Lung (tissue), 12 donors: Measurements from ENCODE around the gene DGKB. TPM values are rescaled to one million over a fixed set of nuclear protein-coding genes. Genes with fewer than 3 reads are reported as not detected.

Experiments used
- ATAC-seq: fragments of 200-7000 bp; cut with Tn5 transposase; one replicate; pipeline ENCODE4 v1.9.1; 2020; ENCODE audit warnings: moderate number of reproducible peaks; ENCODE audit not compliant: insufficient read depth, low FRiP score
- DNase-seq, 3 donors: peaks; one replicate each; pipeline ENCODE4 v3.0.0-alpha.2; 2013 to 2017
- H3K27ac ChIP-seq, 2 donors: one replicate each; pipeline ENCODE4 v1.5.1; 2013; ENCODE audit warnings: mild to moderate bottlenecking in 2 of 2, moderate library complexity in 2 of 2, control low read depth in 1 of 2, inconsistent platforms in 1 of 2, low read depth in 1 of 2, low read length in 1 of 2
- H3K27me3 ChIP-seq, 3 donors: one replicate each; pipeline ENCODE4 v1.5.1; 2013; ENCODE audit warnings: low read length in 2 of 3; ENCODE audit not compliant: control insufficient read depth in 3 of 3, insufficient read depth in 3 of 3
- H3K36me3 ChIP-seq, 4 donors: one replicate each; pipeline ENCODE4 v1.5.1; 2013; ENCODE audit warnings: low read length in 4 of 4, mild to moderate bottlenecking in 1 of 4, moderate library complexity in 1 of 4; ENCODE audit not compliant: control insufficient read depth in 4 of 4, insufficient read depth in 4 of 4
- H3K4me1 ChIP-seq, 5 donors: one replicate each; pipeline ENCODE4 v1.5.1; 2013; ENCODE audit warnings: low read length in 5 of 5, mild to moderate bottlenecking in 2 of 5, moderate library complexity in 1 of 5; ENCODE audit not compliant: control insufficient read depth in 5 of 5, insufficient read depth in 5 of 5
- H3K4me3 ChIP-seq: one replicate; pipeline ENCODE4 v1.5.1; 2013; ENCODE audit warnings: mild to moderate bottlenecking, control low read depth, moderate library complexity
- H3K9ac ChIP-seq, 2 donors: one replicate each; pipeline ENCODE4 v1.5.1; 2013; ENCODE audit warnings: low read length in 2 of 2, control low read depth in 1 of 2; ENCODE audit not compliant: insufficient read depth in 1 of 2
- H3K9me3 ChIP-seq, 4 donors: one replicate each; pipeline ENCODE4 v1.5.1; 2013; ENCODE audit warnings: low read length in 3 of 4, mild to moderate bottlenecking in 1 of 4, moderate library complexity in 1 of 4; ENCODE audit not compliant: control insufficient read depth in 4 of 4, insufficient read depth in 3 of 4
- WGBS, 2 donors: extraction: QIAGEN DNeasy Blood & Tissue Kit; methylation state at CpG; one replicate each; pipeline ENCODE4 v1.1.7; 2013; 5-methylcytosine and 5-hydroxymethylcytosine counted together
- polyA plus RNA-seq, 2 donors: library from polyadenylated mRNA; stranded (reverse); fragments of 200-250 nt; gene quantifications; one replicate each; pipeline ENCODE4 v1.2.1, GENCODE V29; 2013
- total RNA-seq, 2 donors: library from RNA; depleted of rRNA in 1 of 2; stranded (reverse); fragments of >200 nt in 1 of 2; gene quantifications; one replicate each; pipeline ENCODE4 v1.2.1, GENCODE V29; 2014 to 2021
- TF ChIP-seq, protein P1 (sequence below): IDR thresholded peaks from 2 replicates; pipeline ENCODE4 v1.5.1; 2012; ENCODE audit warnings: mild to moderate bottlenecking; ENCODE audit errors: control extremely low read depth, extremely low read depth
- donor health status: control.
- donor health status: control.
- donor health status: Bipolar disorder and iron deficiency.
- donor health status: healthy.
- donor health status: DM: yes; HTN: yes; CAD: no.

DGKB gene
- total and polyA plus RNA-seq, 4 donors: under 0.01 to 0.57 (median 0.06) TPM; not detected in 1

DNA sequence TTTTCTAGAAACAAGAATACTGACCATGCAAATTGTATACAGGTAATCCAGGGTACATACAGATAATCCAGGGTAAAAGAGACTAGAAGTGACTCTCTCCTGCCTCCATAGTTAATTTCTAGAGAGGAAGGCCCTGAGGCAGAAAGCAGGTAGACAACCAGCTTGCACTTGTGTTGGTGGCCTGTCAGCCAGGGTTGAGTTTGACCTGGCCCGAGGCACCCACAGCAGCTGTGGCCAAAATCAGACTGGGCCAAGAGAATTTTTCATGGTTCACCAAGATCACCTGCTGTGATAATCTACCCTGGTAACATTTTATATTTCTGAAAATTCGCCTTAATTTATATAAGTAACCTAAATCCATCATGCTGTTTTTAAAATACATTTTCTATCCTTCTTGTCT, 526.6 kb downstream of the DGKB start:
- Histone ChIP-seq H3K4me3 (no peak overlapping the region), H3K9me3 (no peaks in the 10 kb centered on the region), H3K36me3 (no peaks in the 10 kb centered on the region), H3K27ac (no peak overlapping the region), H3K9ac (no peak overlapping the region), H3K4me1 (peaks cover 0 to 2% (median 0%) of the 10 kb centered on the region in 5 donors), H3K27me3 (no peaks in the 10 kb centered on the region)
- 87 to 90% methylated on average over 2 of the region's 2 CpGs for WGBS, 2 donors
- TF ChIP-seq, protein P1, sequence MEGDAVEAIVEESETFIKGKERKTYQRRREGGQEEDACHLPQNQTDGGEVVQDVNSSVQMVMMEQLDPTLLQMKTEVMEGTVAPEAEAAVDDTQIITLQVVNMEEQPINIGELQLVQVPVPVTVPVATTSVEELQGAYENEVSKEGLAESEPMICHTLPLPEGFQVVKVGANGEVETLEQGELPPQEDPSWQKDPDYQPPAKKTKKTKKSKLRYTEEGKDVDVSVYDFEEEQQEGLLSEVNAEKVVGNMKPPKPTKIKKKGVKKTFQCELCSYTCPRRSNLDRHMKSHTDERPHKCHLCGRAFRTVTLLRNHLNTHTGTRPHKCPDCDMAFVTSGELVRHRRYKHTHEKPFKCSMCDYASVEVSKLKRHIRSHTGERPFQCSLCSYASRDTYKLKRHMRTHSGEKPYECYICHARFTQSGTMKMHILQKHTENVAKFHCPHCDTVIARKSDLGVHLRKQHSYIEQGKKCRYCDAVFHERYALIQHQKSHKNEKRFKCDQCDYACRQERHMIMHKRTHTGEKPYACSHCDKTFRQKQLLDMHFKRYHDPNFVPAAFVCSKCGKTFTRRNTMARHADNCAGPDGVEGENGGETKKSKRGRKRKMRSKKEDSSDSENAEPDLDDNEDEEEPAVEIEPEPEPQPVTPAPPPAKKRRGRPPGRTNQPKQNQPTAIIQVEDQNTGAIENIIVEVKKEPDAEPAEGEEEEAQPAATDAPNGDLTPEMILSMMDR: no peak
- ATAC-seq (no peak), DNase-seq (no peak)

DNA sequence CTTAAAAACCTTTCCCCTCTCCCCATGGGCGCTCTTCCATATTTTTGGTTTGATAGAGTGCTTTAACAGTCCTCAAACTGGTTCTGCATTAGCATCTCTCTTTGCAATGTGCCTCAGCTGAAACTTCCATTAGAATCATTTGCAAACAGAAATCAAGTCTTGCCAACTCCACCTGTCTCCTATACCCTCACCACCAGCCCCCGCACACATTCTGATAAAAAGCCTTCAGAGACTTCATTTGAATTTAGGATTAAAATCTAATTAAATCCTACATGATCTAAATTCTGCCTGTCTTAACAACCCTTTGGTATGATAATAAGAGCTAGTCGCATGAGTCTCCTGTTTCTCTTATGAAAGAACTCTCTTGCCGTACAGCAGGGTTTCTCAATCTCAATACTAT, 528.2 kb downstream of the DGKB start:
- TF ChIP-seq, protein P1: no peak
- Histone ChIP-seq H3K9ac (no peak overlapping the region), H3K4me3 (no peak overlapping the region), H3K27me3 (no peaks in the 10 kb centered on the region), H3K27ac (no peak overlapping the region), H3K36me3 (no peaks in the 10 kb centered on the region), H3K4me1 (peaks cover 0 to 2% (median 0%) of the 10 kb centered on the region in 5 donors), H3K9me3 (no peaks in the 10 kb centered on the region)
- ATAC-seq: no peak
- no peak for DNase-seq
- 96% methylated on average over 4 of the region's 4 CpGs for WGBS, 2 donors

DNA sequence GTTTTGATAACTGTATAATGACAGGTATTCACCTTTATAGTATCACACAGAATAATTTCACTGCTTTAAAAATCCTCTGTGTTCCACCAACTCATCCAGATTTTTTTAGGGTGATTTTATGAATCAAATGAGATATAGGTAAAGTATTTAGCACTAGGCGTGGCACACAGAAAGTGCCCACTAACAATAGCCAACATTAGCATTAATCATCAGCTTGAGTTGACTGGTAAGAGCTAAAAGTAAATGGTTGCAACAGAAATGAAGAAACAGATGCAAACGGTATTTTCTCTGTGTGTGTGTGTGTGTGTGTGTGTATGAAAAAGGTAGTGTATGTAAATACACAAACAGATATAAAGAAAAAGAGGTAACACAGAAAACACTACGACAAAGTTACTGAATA, 534.3 kb downstream of the DGKB start:
- H3K4me3 ChIP-seq: no peak overlapping the region
- no peaks in the 10 kb centered on the region for H3K27me3 ChIP-seq
- no peak overlapping the region for H3K27ac ChIP-seq
- WGBS, 2 donors: 53 to 76% methylated on average over 3 of the region's 3 CpGs
- H3K9me3 ChIP-seq: no peaks in the 10 kb centered on the region
- H3K9ac ChIP-seq: no peak overlapping the region
- TF ChIP-seq, protein P1: no peak
- ATAC-seq (no peak), DNase-seq (no peak)
- no peaks in the 10 kb centered on the region for H3K4me1 ChIP-seq
- no peaks in the 10 kb centered on the region for H3K36me3 ChIP-seq

DNA sequence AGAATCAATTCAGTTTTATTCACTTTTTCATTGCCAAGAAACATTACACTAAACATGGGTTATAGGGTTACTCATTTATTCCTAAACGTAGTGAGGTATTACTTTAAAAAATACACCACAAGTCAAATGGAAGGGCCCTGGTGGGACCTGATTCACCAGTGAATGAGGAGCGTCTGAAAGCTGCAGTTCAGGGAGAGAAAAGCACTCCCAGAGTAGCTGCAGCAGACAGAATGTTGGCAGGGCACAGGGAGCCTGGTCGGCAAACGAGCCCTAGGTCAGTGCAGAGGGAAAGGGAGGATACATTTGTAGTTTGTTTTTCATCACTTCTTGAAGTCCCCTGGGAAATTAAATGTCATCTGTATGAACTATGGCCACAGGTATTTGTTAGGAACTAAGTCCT, 551.4 kb downstream of the DGKB start:
- no peaks in the 10 kb centered on the region for H3K9me3 ChIP-seq
- no peak overlapping the region for H3K27ac ChIP-seq
- TF ChIP-seq, protein P1: no peak
- no peak for ATAC-seq
- DNase-seq: no peak
- H3K4me3 ChIP-seq: no peak overlapping the region
- no peak overlapping the region for H3K9ac ChIP-seq
- no peaks in the 10 kb centered on the region for H3K4me1 ChIP-seq
- no peaks in the 10 kb centered on the region for H3K36me3 ChIP-seq
- 42 to 43% methylated on average over 4 of the region's 4 CpGs for WGBS, 2 donors
- H3K27me3 ChIP-seq: no peaks in the 10 kb centered on the region
